Activated CD8-positive, alpha-beta memory T cell treated with anti-CD3 and anti-CD28 coated beads, Interleukin-2, amount 50 U/mL, for 24 hours (primary cell): ENCODE results near the gene SST.
"Not testable (repeated sequence)": the region's sequence is repeated elsewhere in the genome, so short reads cannot be mapped to it uniquely, and the experiment has no call there.

ENCODE experiments used
- DNase-seq: peaks from one replicate; pipeline ENCODE4 v3.0.0-alpha.2; 2020; ENCODE audit errors: extremely low read depth

Gene SST

GRCh38 chr3:187684444-187684843 is 14.2 kb upstream of the SST start:
- DNase-seq: no peak

GRCh38 chr3:187681756-187682155 is 11.6 kb upstream of the SST start:
- DNase-seq: not testable (repeated sequence)

GRCh38 chr3:187679638-187680396 is 9.6 kb upstream of the SST start:
- peak; percentile 43 for DNase-seq

GRCh38 chr3:187678726-187679268 is 8.6 kb upstream of the SST start:
- no peak for DNase-seq

- no peak for DNase-seq
Measured at GRCh38 chr3:187677604-187678003, 7.4 kb upstream of the SST start.

- no peak for DNase-seq
Measured at GRCh38 chr3:187673012-187673411, 2.8 kb upstream of the SST start.

- no peak for DNase-seq
Measured at GRCh38 chr3:187667526-187667925, 2.7 kb downstream of the SST start.

GRCh38 chr3:187665764-187666402 is 4.3 kb downstream of the SST start:
- DNase-seq: no peak

- no peak for DNase-seq
Measured at GRCh38 chr3:187665010-187665409, 5.2 kb downstream of the SST start.

GRCh38 chr3:187662848-187663409 is 7.3 kb downstream of the SST start:
- DNase-seq: no peak

- no peak for DNase-seq
Measured at GRCh38 chr3:187661267-187661666, 8.9 kb downstream of the SST start.

- DNase-seq: no peak
Measured at GRCh38 chr3:187651282-187651681, 18.9 kb downstream of the SST start.

GRCh38 chr3:187648177-187648576 is 22.0 kb downstream of the SST start:
- DNase-seq: no peak

GRCh38 chr3:187646906-187647660 is 23.1 kb downstream of the SST start:
- DNase-seq: no peak

GRCh38 chr3:187645379-187645778 is 24.8 kb downstream of the SST start:
- not testable (repeated sequence) for DNase-seq

GRCh38 chr3:187642861-187643260 is 27.3 kb downstream of the SST start:
- DNase-seq: no peak

- no peak for DNase-seq
Measured at GRCh38 chr3:187641320-187642016, 28.7 kb downstream of the SST start.

- DNase-seq: no peak
Measured at GRCh38 chr3:187640569-187641059, 29.6 kb downstream of the SST start.

GRCh38 chr3:187639927-187640568 is 30.1 kb downstream of the SST start:
- DNase-seq: no peak

GRCh38 chr3:187636528-187636927 is 33.7 kb downstream of the SST start:
- no peak for DNase-seq

- no peak for DNase-seq
Measured at GRCh38 chr3:187630404-187630803, 39.8 kb downstream of the SST start.
